A673 (cell line): ENCODE measurements around the gene CERS5.

Experiments used
- EZH2 ChIP-seq: fragments of 200-600 bp; sonication (generic); IDR thresholded peaks from 2 replicates; pipeline ENCODE4 v1.6.1; 2017; ENCODE audit warnings: borderline replicate concordance, low read depth, mild to moderate bottlenecking, mixed read lengths, antibody characterized with exemption, low read length; ENCODE audit not compliant: poor library complexity, severe bottlenecking
- TF ChIP-seq, protein P1 (sequence below): fragments of 300-800, 200-600 bp; sonication (generic); conservative IDR thresholded peaks from 2 replicates; pipeline ENCODE4 v1.5.1; 2017; ENCODE audit warnings: low read depth, mild to moderate bottlenecking, antibody characterized with exemption, low read length, moderate library complexity, mixed read lengths

DNA sequence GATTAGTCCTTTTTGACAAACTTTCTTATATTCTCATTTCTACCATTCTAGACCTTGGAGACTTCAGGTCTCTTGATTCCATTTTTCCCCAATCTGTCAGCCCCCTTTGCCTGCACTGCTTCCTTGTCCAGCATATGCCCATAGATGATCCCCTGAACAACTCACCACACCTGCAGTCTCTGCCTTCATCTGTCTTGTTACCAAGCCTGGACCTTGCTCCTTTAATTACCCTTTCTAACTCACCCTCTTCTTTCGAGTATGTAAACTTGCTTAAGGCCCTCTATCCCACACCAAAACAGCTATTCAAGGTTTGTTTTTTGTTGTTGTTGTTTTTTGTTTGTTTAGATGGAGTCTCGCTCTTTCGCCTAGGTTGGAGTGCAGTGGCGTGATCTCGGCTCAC is 45.5 kb downstream of the CERS5 start:
- TF ChIP-seq, protein P1, sequence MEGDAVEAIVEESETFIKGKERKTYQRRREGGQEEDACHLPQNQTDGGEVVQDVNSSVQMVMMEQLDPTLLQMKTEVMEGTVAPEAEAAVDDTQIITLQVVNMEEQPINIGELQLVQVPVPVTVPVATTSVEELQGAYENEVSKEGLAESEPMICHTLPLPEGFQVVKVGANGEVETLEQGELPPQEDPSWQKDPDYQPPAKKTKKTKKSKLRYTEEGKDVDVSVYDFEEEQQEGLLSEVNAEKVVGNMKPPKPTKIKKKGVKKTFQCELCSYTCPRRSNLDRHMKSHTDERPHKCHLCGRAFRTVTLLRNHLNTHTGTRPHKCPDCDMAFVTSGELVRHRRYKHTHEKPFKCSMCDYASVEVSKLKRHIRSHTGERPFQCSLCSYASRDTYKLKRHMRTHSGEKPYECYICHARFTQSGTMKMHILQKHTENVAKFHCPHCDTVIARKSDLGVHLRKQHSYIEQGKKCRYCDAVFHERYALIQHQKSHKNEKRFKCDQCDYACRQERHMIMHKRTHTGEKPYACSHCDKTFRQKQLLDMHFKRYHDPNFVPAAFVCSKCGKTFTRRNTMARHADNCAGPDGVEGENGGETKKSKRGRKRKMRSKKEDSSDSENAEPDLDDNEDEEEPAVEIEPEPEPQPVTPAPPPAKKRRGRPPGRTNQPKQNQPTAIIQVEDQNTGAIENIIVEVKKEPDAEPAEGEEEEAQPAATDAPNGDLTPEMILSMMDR = no peak
- no peak for TF ChIP-seq EZH2
